Measurements from ENCODE around the gene CHD9NB. TPM values are rescaled to one million over a fixed set of nuclear protein-coding genes. Genes with fewer than 3 reads are reported as not detected.

CHD9NB gene
- total RNA-seq, 4 donors from 2014 or later = 4.6 to 15.4 (median 10.0) TPM

Other genes starting within 250 kb of the CHD9NB start
- gene CHD9, start 2.1 kb upstream of the CHD9NB start, total RNA-seq = 10 to 100 TPM; 49.2 to 85.7 (median 67.7) TPM

All from lower leg skin (tissue), 4 donors.